ENCODE data around the gene GPC6.

GRCh38 chr13:93338030-93338429, 111.4 kb downstream of the GPC6 start:
- no peak for TF ChIP-seq CTCF (IDR thresholded peaks at IDR 0.05)
- no peak for TF ChIP-seq EP300 (IDR thresholded peaks at IDR 0.05)
- TF ChIP-seq POLR2A (IDR thresholded peaks at IDR 0.05) = no peak

Data from suprapubic skin (tissue), 3 donors.